Endodermal cell (in vitro differentiated cells): ENCODE results near the gene POLRMT. TPM values are rescaled to one million over a fixed set of nuclear protein-coding genes. Genes with fewer than 3 reads are reported as not detected.
"Not testable (repeated sequence)": the region's sequence is repeated elsewhere in the genome, so short reads cannot be mapped to it uniquely, and the experiment has no call there.

Source experiments
- DNase-seq: peaks from one replicate; pipeline ENCODE4 v3.0.0-alpha.2; 2017
- H3K27ac ChIP-seq: 2 replicates; pipeline ENCODE4 v1.5.1; 2013; ENCODE audit warnings: mild to moderate bottlenecking, low read depth, low read length, moderate library complexity
- H3K27me3 ChIP-seq: 2 replicates; pipeline ENCODE4 v1.6.1; 2013; ENCODE audit warnings: mild to moderate bottlenecking, low read length, moderate library complexity; ENCODE audit not compliant: insufficient read depth, control insufficient read depth, poor library complexity, severe bottlenecking
- H3K36me3 ChIP-seq: 2 replicates; pipeline ENCODE4 v1.7.0; 2013; ENCODE audit warnings: mild to moderate bottlenecking, low read length, moderate library complexity; ENCODE audit not compliant: control insufficient read depth, insufficient read depth
- H3K4me1 ChIP-seq: one replicate; pipeline ENCODE4 v1.7.0; 2013; ENCODE audit warnings: low read length; ENCODE audit not compliant: control insufficient read depth, insufficient read depth
- H3K4me3 ChIP-seq: 2 replicates; pipeline ENCODE4 v1.5.1; 2013; ENCODE audit warnings: mild to moderate bottlenecking, low read length, moderate library complexity
- H3K9ac ChIP-seq: 2 replicates; pipeline ENCODE4 v1.6.1; 2013; ENCODE audit warnings: mild to moderate bottlenecking, low read length, moderate library complexity; ENCODE audit not compliant: poor library complexity, severe bottlenecking; ENCODE audit errors: extremely low read depth
- H3K9me3 ChIP-seq: 2 replicates; pipeline ENCODE4 v1.6.1; 2013; ENCODE audit warnings: mild to moderate bottlenecking, low read length, moderate library complexity; ENCODE audit not compliant: control insufficient read depth
- H3K27ac Mint-ChIP-seq: 2 replicates; pipeline ENCODE4 v1.8.0; 2020; ENCODE audit warnings: mixed read lengths
- H3K27me3 Mint-ChIP-seq: 2 replicates; pipeline ENCODE4 v1.8.0; 2021; ENCODE audit warnings: mild to moderate bottlenecking, mixed read lengths; ENCODE audit not compliant: insufficient read depth
- H3K36me3 Mint-ChIP-seq: 2 replicates; pipeline ENCODE4 v1.8.0; 2020; ENCODE audit warnings: low read depth, mixed read lengths
- H3K4me1 Mint-ChIP-seq: 2 replicates; pipeline ENCODE4 v1.8.0; 2020; ENCODE audit warnings: mixed read lengths
- H3K4me3 Mint-ChIP-seq: 2 replicates; pipeline ENCODE4 v1.8.0; 2020; ENCODE audit warnings: mild to moderate bottlenecking, moderate library complexity, mixed read lengths
- H3K9me3 Mint-ChIP-seq: 2 replicates; pipeline ENCODE4 v1.8.0; 2020; ENCODE audit warnings: mild to moderate bottlenecking, mixed read lengths
- WGBS, 2 experiments: methylation state at CpG; one replicate each; pipeline versions ENCODE4 v1.1.5 to v1.1.7; 2013; ENCODE audit warnings: missing lambda C conversion rate in 2 of 2, mixed read lengths in 1 of 2; ENCODE audit not compliant: insufficient coverage in 1 of 2, insufficient read length in 1 of 2; 5-methylcytosine and 5-hydroxymethylcytosine counted together
- total RNA-seq, 2 donors: library from RNA; stranded (reverse); fragmentation: NEBNext Ultra II Directional in 1 of 2; extraction: Animal tissue kit (Norgen Biotek cat#: 25700) in 1 of 2; gene quantifications; 2 replicates in 1 of 2; 3 replicates in 1 of 2; pipeline ENCODE4 v1.2.1, GENCODE V29; 2021
- TF ChIP-seq, protein P1 (sequence below): fragments of 200-600 bp; sonication (generic); conservative IDR thresholded peaks from 2 replicates; pipeline ENCODE4 v1.5.0; 2021; ENCODE audit warnings: antibody characterized with exemption, mild to moderate bottlenecking

The POLRMT gene
- total RNA-seq, 2 donors from 2014 or later, result 76.6 to 86.4 TPM

DNA sequence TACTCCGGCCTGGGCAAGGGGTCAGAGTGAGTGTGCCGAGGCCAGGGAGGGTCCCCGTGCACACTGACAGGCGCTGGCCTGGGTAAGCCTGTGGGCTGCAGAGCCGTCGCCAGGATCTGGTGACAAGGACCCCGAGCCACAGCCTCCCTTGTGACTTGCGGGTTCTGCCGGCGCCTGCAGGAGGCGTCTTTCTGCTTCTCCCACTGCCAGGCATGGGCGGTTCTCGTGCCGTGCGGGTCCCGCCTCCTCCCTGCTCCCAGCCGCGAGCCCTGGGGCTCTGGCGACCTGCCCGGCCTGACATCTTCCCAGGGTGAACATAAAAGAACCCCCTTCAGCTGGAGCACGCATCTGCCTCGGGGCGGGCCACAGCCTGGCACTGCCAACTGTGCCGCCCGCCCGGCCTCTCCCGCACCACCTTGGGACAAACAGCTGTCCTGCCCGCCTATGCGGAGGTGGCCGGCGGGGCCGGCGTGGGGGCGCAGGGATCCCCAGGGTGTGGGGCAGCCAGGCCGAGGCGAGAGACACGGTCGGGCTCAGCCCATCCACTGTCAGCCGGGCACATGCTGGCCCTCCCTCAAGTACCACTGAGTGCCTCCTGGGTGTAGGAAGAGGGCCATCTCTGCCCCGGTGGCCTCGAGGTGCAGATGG, 45.1 kb downstream of the POLRMT start:
- 20 to 22% methylated on average over 28 to 41 of the region's 41 CpGs for WGBS, 2 experiments

DNA sequence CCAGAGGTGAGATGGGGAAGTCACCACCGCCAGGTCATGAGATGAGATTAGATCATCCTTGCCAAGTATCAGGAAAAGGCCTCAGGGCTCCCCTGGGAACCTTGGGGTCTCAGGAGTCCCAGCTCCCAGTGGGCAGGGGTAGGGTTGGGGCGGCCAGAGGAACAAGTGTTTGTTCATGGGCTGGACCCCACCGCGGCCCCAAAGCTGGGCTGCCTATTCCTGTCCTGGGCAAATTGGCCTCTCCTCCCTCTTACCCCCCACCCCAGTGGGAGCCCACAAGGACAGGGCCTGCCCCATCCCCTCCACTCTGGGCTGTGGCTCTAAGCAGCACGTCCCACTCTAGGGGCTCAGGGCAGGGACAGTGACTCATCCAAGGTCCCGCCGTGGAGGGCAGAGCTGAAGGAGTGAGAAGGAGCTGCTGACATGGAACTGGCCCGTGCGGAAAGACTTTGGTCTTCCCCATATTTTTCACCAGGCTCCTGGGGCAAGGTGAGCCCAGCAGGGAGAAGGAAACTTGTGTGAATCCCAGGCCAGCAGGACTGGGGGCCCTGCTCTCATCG, 47.7 kb downstream of the POLRMT start:
- Histone ChIP-seq H3K27ac (no peak overlapping the region), H3K4me3 (no peak overlapping the region), H3K4me1 (no peaks in the 10 kb centered on the region), H3K36me3 (peaks cover 20% of the 10 kb centered on the region), H3K9me3 (no peaks in the 10 kb centered on the region), H3K27me3 (peaks cover 19% of the 10 kb centered on the region), H3K9ac (no peak overlapping the region)
- peak; percentile 53 for DNase-seq
- TF ChIP-seq, protein P1, sequence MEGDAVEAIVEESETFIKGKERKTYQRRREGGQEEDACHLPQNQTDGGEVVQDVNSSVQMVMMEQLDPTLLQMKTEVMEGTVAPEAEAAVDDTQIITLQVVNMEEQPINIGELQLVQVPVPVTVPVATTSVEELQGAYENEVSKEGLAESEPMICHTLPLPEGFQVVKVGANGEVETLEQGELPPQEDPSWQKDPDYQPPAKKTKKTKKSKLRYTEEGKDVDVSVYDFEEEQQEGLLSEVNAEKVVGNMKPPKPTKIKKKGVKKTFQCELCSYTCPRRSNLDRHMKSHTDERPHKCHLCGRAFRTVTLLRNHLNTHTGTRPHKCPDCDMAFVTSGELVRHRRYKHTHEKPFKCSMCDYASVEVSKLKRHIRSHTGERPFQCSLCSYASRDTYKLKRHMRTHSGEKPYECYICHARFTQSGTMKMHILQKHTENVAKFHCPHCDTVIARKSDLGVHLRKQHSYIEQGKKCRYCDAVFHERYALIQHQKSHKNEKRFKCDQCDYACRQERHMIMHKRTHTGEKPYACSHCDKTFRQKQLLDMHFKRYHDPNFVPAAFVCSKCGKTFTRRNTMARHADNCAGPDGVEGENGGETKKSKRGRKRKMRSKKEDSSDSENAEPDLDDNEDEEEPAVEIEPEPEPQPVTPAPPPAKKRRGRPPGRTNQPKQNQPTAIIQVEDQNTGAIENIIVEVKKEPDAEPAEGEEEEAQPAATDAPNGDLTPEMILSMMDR, result no peak
- no peaks in the 10 kb centered on the region for H3K9me3 Mint-ChIP-seq
- no peak overlapping the region for H3K27ac Mint-ChIP-seq
- 87% methylated on average over 10 of the region's 10 CpGs; no CpG with 5 or more reads in 1 of the 2 experiments for WGBS, 2 experiments
- H3K4me3 Mint-ChIP-seq, result no peak overlapping the region
- peaks cover 3% of the 10 kb centered on the region for H3K4me1 Mint-ChIP-seq
- peaks cover 20% of the 10 kb centered on the region for H3K27me3 Mint-ChIP-seq
- peaks cover 3% of the 10 kb centered on the region for H3K36me3 Mint-ChIP-seq

More for the DNA sequence above, 45.1 kb downstream of the POLRMT start:
- Mint-ChIP-seq H3K27ac (no peak overlapping the region), H3K4me3 (no peak overlapping the region), H3K36me3 (no peaks in the 10 kb centered on the region), H3K4me1 (peaks cover 3% of the 10 kb centered on the region), H3K9me3 (no peaks in the 10 kb centered on the region), H3K27me3 (peaks cover 41% of the 10 kb centered on the region)
- TF ChIP-seq, protein P1, result peak; percentile 78
- H3K27ac ChIP-seq, result no peak overlapping the region
- no peaks in the 10 kb centered on the region for H3K4me1 ChIP-seq
- no peak overlapping the region for H3K9ac ChIP-seq
- DNase-seq, result peak; percentile 96
- peaks cover 44% of the 10 kb centered on the region for H3K27me3 ChIP-seq
- H3K9me3 ChIP-seq, result no peaks in the 10 kb centered on the region
- peaks cover 4% of the 10 kb centered on the region for H3K36me3 ChIP-seq
- H3K4me3 ChIP-seq, result no peak overlapping the region

DNA sequence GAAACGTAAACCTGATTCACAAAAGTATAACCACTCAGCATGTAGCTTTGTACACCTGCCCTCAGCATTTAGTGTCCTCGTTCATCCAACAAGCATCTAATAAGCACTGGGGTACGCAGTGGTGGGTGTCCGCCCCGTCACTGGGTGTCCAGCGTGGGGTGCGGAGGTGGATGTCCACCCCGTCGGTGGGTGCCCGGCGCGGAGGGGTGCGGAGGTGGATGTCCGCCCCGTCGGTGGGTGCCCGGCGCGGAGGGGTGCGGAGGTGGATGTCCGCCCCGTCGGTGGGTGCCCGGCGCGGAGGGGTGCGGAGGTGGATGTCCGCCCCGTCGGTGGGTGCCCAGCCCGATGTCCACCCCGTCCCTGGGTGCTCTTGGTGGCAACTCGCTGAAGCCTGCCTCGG, 48.2 kb downstream of the POLRMT start:
- H3K9ac ChIP-seq, H3K4me3 ChIP-seq, H3K27ac Mint-ChIP-seq, H3K9me3 Mint-ChIP-seq, H3K27ac ChIP-seq, H3K9me3 ChIP-seq, H3K4me3 Mint-ChIP-seq, H3K36me3 Mint-ChIP-seq, H3K4me1 ChIP-seq, DNase-seq, H3K4me1 Mint-ChIP-seq: not testable (repeated sequence)
- H3K27me3 Mint-ChIP-seq, result peaks cover 17% of the 10 kb centered on the region
- 91 to 92% methylated on average over 8 to 25 of the region's 34 CpGs for WGBS, 2 experiments
- peaks cover 25% of the 10 kb centered on the region for H3K36me3 ChIP-seq
- peaks cover 15% of the 10 kb centered on the region for H3K27me3 ChIP-seq
